GM12878 (cell line): Measurements from ENCODE around the gene UBC. TPM values are rescaled to one million over a fixed set of nuclear protein-coding genes. Genes with fewer than 3 reads are reported as not detected.
A peak's percentile ranks its signal among the peaks of the same experiment; 100 is the strongest.

Source experiments
- ATAC-seq: fragments of 200-7000 bp; cut with Tn5 transposase; 3 replicates; pipeline ENCODE4 v1.9.1; 2020; ENCODE audit warnings: mild to moderate bottlenecking, moderate library complexity
- BruUV-seq: library from RNA; stranded (reverse); fragments of 400-500 nt; replicated peaks from 2 replicates; lab custom pipeline; 2021; lab: Mats Ljungman, UMichigan
- CTCF ChIA-PET: fragments of 300-600 bp; sonication (Branson Sonifier 250); formaldehyde crosslinking; extraction: SDS; loops from one replicate; lab custom pipeline; 2021; ENCODE audit warnings: inconsistent platforms; lab: Yijun Ruan, JAX
- POLR2A ChIA-PET: fragments of 350-600 bp; formaldehyde crosslinking; extraction: SDS; loops from one replicate; lab custom pipeline; 2021; ENCODE audit warnings: inconsistent platforms; lab: Charles Lee
- RAD21 ChIA-PET: fragments of 300-600 bp; sonication (Branson Sonifier 250); formaldehyde crosslinking; loops from one replicate; lab custom pipeline; 2023; ENCODE audit warnings: antibody characterized with exemption; ENCODE audit not compliant: unreplicated experiment; lab: Charles Lee
- SMC1A ChIA-PET: fragments of 300-600 bp; sonication (Branson Sonifier 250); formaldehyde crosslinking; loops from one replicate; lab custom pipeline; 2023; ENCODE audit not compliant: unreplicated experiment, uncharacterized antibody; lab: Charles Lee
- DNase-seq: peaks from one replicate; pipeline ENCODE4 v3.0.0-alpha.2; 2011; ENCODE audit warnings: low read depth, low spot score
- FAIRE-seq: peaks from 3 replicates; lab custom pipeline; 2011; peaks lifted over from hg19 to GRCh38; lab: Jason Lieb, UNC
- H2AFZ ChIP-seq: 2 replicates; pipeline ENCODE4 v1.6.0; 2011; ENCODE audit warnings: low read depth, low read length, control low read depth; ENCODE audit not compliant: control insufficient read depth
- H3K27ac ChIP-seq: 2 replicates; pipeline ENCODE4 v1.5.1; 2011; ENCODE audit warnings: control low read depth; ENCODE audit not compliant: control insufficient read depth, insufficient read depth
- H3K27me3 ChIP-seq, 2 experiments: replicated peaks in 1 of 2; 2 replicates each; pipeline versions ENCODE4 v1.6.0 to v1.6.1; 2011; ENCODE audit warnings: low read length in 1 of 2; ENCODE audit not compliant: control insufficient read depth in 2 of 2, insufficient read depth in 2 of 2
- H3K36me3 ChIP-seq, 2 experiments: 2 replicates each; pipeline ENCODE4 v1.5.1; 2011; ENCODE audit warnings: low read length in 1 of 2; ENCODE audit not compliant: control insufficient read depth in 2 of 2, insufficient read depth in 2 of 2
- H3K4me1 ChIP-seq: 2 replicates; pipeline ENCODE4 v1.6.1; 2011; ENCODE audit warnings: mild to moderate bottlenecking, low read length, moderate library complexity, mixed read lengths; ENCODE audit not compliant: control insufficient read depth, insufficient read depth
- H3K4me2 ChIP-seq: 2 replicates; pipeline ENCODE4 v1.6.0; 2011; ENCODE audit warnings: control low read depth; ENCODE audit not compliant: control insufficient read depth, insufficient read depth
- H3K4me3 ChIP-seq: fragments of 200-600 bp; sonication (generic); 2 replicates; pipeline ENCODE4 v1.5.1; 2016
- H3K79me2 ChIP-seq: 2 replicates; pipeline ENCODE4 v1.6.0; 2011; ENCODE audit warnings: low read length; ENCODE audit not compliant: control insufficient read depth, insufficient read depth
- H3K9ac ChIP-seq: 2 replicates; pipeline ENCODE4 v1.8.0; 2011; ENCODE audit warnings: low read length, control low read depth, mixed read lengths; ENCODE audit not compliant: control insufficient read depth, insufficient read depth
- H3K9me3 ChIP-seq: replicated peaks from 3 replicates; pipeline ENCODE4 v1.5.1; 2011; ENCODE audit warnings: mild to moderate bottlenecking, low read length; ENCODE audit not compliant: control insufficient read depth, insufficient read depth
- H4K20me1 ChIP-seq: 2 replicates; pipeline ENCODE4 v1.6.0; 2011; ENCODE audit not compliant: control insufficient read depth, insufficient read depth
- IKZF2 ChIP-seq, 2 experiments: fragments of 450-650 bp; IDR thresholded peaks; 2 replicates each; pipeline ENCODE4 v1.6.1; 2017; ENCODE audit warnings: mild to moderate bottlenecking in 2 of 2, moderate library complexity in 2 of 2
- MLLT1 ChIP-seq: fragments of 450-650 bp; IDR thresholded peaks from 2 replicates; pipeline ENCODE4 v1.6.1; 2016; ENCODE audit warnings: mild to moderate bottlenecking
- MXI1 ChIP-seq: fragments of 150-350 bp; IDR thresholded peaks from 2 replicates; pipeline ENCODE4 v1.6.1; 2011; ENCODE audit warnings: low read depth, mild to moderate bottlenecking, inconsistent platforms, low read length, improper control_type of control experiment
- RAD51 ChIP-seq: fragments of 450-650 bp; IDR thresholded peaks from 2 replicates; pipeline ENCODE4 v1.6.1; 2016; ENCODE audit warnings: moderate library complexity, mild to moderate bottlenecking, inconsistent platforms
- RELB ChIP-seq: fragments of 450-650 bp; IDR thresholded peaks from 2 replicates; pipeline ENCODE4 v1.6.1; 2017; ENCODE audit warnings: low read depth, mild to moderate bottlenecking, moderate library complexity
- TCF12 ChIP-seq: IDR thresholded peaks from 2 replicates; pipeline ENCODE4 v1.6.1; 2011; ENCODE audit warnings: low read depth, mild to moderate bottlenecking, low read length
- USF1 ChIP-seq: IDR thresholded peaks from 2 replicates; pipeline ENCODE4 v1.6.1; 2011; ENCODE audit warnings: borderline replicate concordance, low read depth, mild to moderate bottlenecking, moderate library complexity, mixed read lengths, low read length; ENCODE audit not compliant: insufficient read depth; ENCODE audit errors: extremely low read length
- ZSCAN29 ChIP-seq: fragments of 450-650 bp; IDR thresholded peaks from 2 replicates; pipeline ENCODE4 v1.6.1; 2017; ENCODE audit warnings: mild to moderate bottlenecking, moderate library complexity
- WGBS: methylation state at CpG from one replicate; pipeline ENCODE4 v1.1.6; 2016; ENCODE audit warnings: low lambda C conversion rate; ENCODE audit not compliant: insufficient replicate concordance, insufficient coverage; ENCODE audit errors: missing lambda C conversion rate; 5-methylcytosine and 5-hydroxymethylcytosine counted together
- in situ Hi-C: fragments of 300-500 bp; cut with MboI; formaldehyde crosslinking; loops from 9 replicates; pipeline ENCODE4 v1.14.3; 2018; ENCODE audit warnings: mixed read lengths
- intact Hi-C: fragments of 100-400 bp; cut with micrococcal nuclease; formaldehyde crosslinking; loops from one replicate; pipeline ENCODE4 v1.14.2; 2022; ENCODE audit not compliant: unreplicated experiment
- polyA plus RNA-seq, 11 experiments: library from polyadenylated mRNA; depleted of rRNA in 4 of 11; unstranded in 6 of 11; stranded (reverse) in 5 of 11; fragments of >200 nt; fragmentation: Nextera tagmentation in 4 of 11; fragmentation: Illumina TruSeq in 1 of 11; extraction: Ambion mirVana in 4 of 11; extraction: Trizol in 1 of 11; gene quantifications; 1 replicate in 1 of 11; 2 replicates in 10 of 11; pipeline versions ENCODE4 v1.2.1 to v1.2.3, GENCODE V29; 2011 to 2016; ENCODE audit warnings: inconsistent platforms in 2 of 11, missing spikeins in 2 of 11, low read depth in 1 of 11
- total RNA-seq, 4 experiments: library from RNA; depleted of rRNA in 3 of 4; stranded (reverse); fragments of >200 nt in 3 of 4; fragmentation: Illumina TruSeq in 1 of 4; extraction: Trizol in 1 of 4; gene quantifications; 2 replicates each; pipeline versions ENCODE4 v1.2.1 to v1.2.3, GENCODE V29; 2013 to 2021

UBC gene
- total and polyA plus RNA-seq, 10 of the 15 experiments (the other 5 are each of a cell fraction or from before 2014, with no cell fraction given): 653 to 1,666 (median 874) TPM

GRCh38 chr12:124862768-124863415 is 51.6 kb downstream of the UBC start:
- Histone ChIP-seq H3K9me3 (no peaks in the 10 kb centered on the region), H3K27ac (peak overlapping the region; percentile 80), H3K36me3 (no peaks in the 10 kb centered on the region; a peak in 1 of 4 replicates), H3K4me2 (peak overlapping the region; percentile 92), H3K9ac (peak overlapping the region; percentile 78), H3K27me3 (no peaks in the 10 kb centered on the region), H2AFZ (peak overlapping the region; percentile 66), H3K4me1 (peaks cover 8% of the 10 kb centered on the region), H3K79me2 (peaks cover 52% of the 10 kb centered on the region), H3K4me3 (peak overlapping the region; percentile 97), H4K20me1 (no peaks in the 10 kb centered on the region)
- no peak for TF ChIP-seq TCF12
- TF ChIP-seq IKZF2 (IDR thresholded peaks at IDR 0.05): no peak
- TF ChIP-seq MLLT1: peak; percentile 58; the same call in 1 of the 2 replicates
- TF ChIP-seq MXI1: peak; percentile 89; the same call in 1 of the 2 replicates
- 0 out of 2 replicates have a peak, but pooled peaks have one; percentile 39 for TF ChIP-seq RELB
- peak; percentile 81 for TF ChIP-seq RAD51
- TF ChIP-seq USF1: peak; percentile 51
- TF ChIP-seq ZSCAN29: no peak
- RAD21 ChIA-PET: interaction anchor here (1.1 to 6.3 kb wide), 9 partner anchors 13 to 89 kb away, joined by 3 to 46 read pairs (median 7); partner anchors contain the start of gene UBC
- 1% methylated on average over 15 of the region's 22 CpGs for WGBS
- no peak for FAIRE-seq
- intact Hi-C loops (loop anchor here (1.0 to 2.0 kb wide), 3 partner anchors 36 to 89 kb away; no protein-coding TSS in a partner anchor), in situ Hi-C loops (no loop called here)
- ATAC-seq: peak; percentile 56
- SMC1A ChIA-PET: interaction anchor here (0.8 to 4.2 kb wide), 13 partner anchors 22 to 88 kb away, joined by 3 to 21 read pairs (median 7); no protein-coding TSS in a partner anchor
- CTCF ChIA-PET: interaction anchor here (0.5 to 5.5 kb wide), 7 partner anchors 35 to 1969 kb away, joined by 3 to 48 read pairs (median 5); no protein-coding TSS in a partner anchor
- BruUV-seq: no TSS peak
- no peak for DNase-seq
- POLR2A ChIA-PET: interaction anchor here (0.7 to 3.4 kb wide), 9 partner anchors 34 to 89 kb away, joined by 3 to 20 read pairs (median 5); partner anchors contain the start of gene UBC
